HEK293 (cell line): Measurements from ENCODE around the gene PSME1.

Source experiments
- BCL11B ChIP-seq: fragments of 450-650 bp; formaldehyde crosslinking; IDR thresholded peaks from 2 replicates; pipeline ENCODE4 v1.5.1; 2016; ENCODE audit warnings: low read depth, missing biosample characterization, missing genetic modification characterization
- GLI4 ChIP-seq: fragments of 450-650 bp; formaldehyde crosslinking; IDR thresholded peaks from 2 replicates; pipeline ENCODE4 v1.5.1; 2016; ENCODE audit warnings: missing biosample characterization, missing genetic modification characterization
- GLIS1 ChIP-seq: fragments of 450-650 bp; formaldehyde crosslinking; IDR thresholded peaks from 2 replicates; pipeline ENCODE4 v1.5.1; 2016; ENCODE audit warnings: missing biosample characterization, missing genetic modification characterization
- GLIS2 ChIP-seq: fragments of 450-650 bp; formaldehyde crosslinking; IDR thresholded peaks from 2 replicates; pipeline ENCODE4 v1.5.1; 2016; ENCODE audit warnings: missing biosample characterization, missing genetic modification characterization
- KLF10 ChIP-seq: fragments of 450-650 bp; IDR thresholded peaks from 2 replicates; pipeline ENCODE4 v1.5.1; 2018; ENCODE audit warnings: missing biosample characterization, mild to moderate bottlenecking, missing genetic modification characterization
- KLF16 ChIP-seq: fragments of 450-650 bp; formaldehyde crosslinking; IDR thresholded peaks from 2 replicates; pipeline ENCODE4 v1.5.1; 2017; ENCODE audit warnings: missing biosample characterization, missing genetic modification characterization
- KLF8 ChIP-seq: fragments of 450-650 bp; formaldehyde crosslinking; IDR thresholded peaks from 2 replicates; pipeline ENCODE4 v1.5.1; 2016; ENCODE audit warnings: missing biosample characterization, missing genetic modification characterization
- MEIS1 ChIP-seq: sonication (generic); formaldehyde crosslinking; IDR thresholded peaks from 2 replicates; pipeline ENCODE4 v1.8.1; 2022; ENCODE audit warnings: missing genetic modification reagents, mild to moderate bottlenecking, borderline replicate concordance
- PATZ1 ChIP-seq: fragments of 450-650 bp; formaldehyde crosslinking; IDR thresholded peaks from 2 replicates; pipeline ENCODE4 v1.5.1; 2016; ENCODE audit warnings: missing biosample characterization, missing genetic modification characterization
- REST ChIP-seq: fragments of 450-650 bp; formaldehyde crosslinking; IDR thresholded peaks from 2 replicates; pipeline ENCODE4 v1.5.1; 2016; ENCODE audit warnings: missing biosample characterization, missing genetic modification characterization
- ZBTB44 ChIP-seq: fragments of 450-650 bp; IDR thresholded peaks from 2 replicates; pipeline ENCODE4 v1.5.1; 2018; ENCODE audit warnings: missing biosample characterization, mild to moderate bottlenecking, missing genetic modification characterization
- ZFP37 ChIP-seq: fragments of 450-650 bp; formaldehyde crosslinking; IDR thresholded peaks from 2 replicates; pipeline ENCODE4 v1.5.1; 2016; ENCODE audit warnings: missing biosample characterization, missing genetic modification characterization
- ZNF2 ChIP-seq: fragments of 450-650 bp; formaldehyde crosslinking; IDR thresholded peaks from 2 replicates; pipeline ENCODE4 v1.5.1; 2016; ENCODE audit warnings: missing biosample characterization, missing genetic modification characterization
- ZNF335 ChIP-seq: fragments of 450-650 bp; formaldehyde crosslinking; conservative IDR thresholded peaks from 2 replicates; pipeline ENCODE4 v1.5.1; 2016; ENCODE audit warnings: missing biosample characterization, missing genetic modification characterization
- ZNF350 ChIP-seq: fragments of 450-650 bp; formaldehyde crosslinking; IDR thresholded peaks from 2 replicates; pipeline ENCODE4 v1.5.0; 2017; ENCODE audit warnings: missing biosample characterization, mild to moderate bottlenecking, missing genetic modification characterization
- ZNF394 ChIP-seq: fragments of 450-650 bp; formaldehyde crosslinking; IDR thresholded peaks from 2 replicates; pipeline ENCODE4 v1.5.1; 2016; ENCODE audit warnings: missing biosample characterization, missing genetic modification characterization, mild to moderate bottlenecking, moderate library complexity, borderline replicate concordance
- ZNF398 ChIP-seq: fragments of 450-650 bp; formaldehyde crosslinking; IDR thresholded peaks from 2 replicates; pipeline ENCODE4 v1.5.1; 2017; ENCODE audit warnings: missing biosample characterization, missing genetic modification characterization
- ZNF416 ChIP-seq: fragments of 450-650 bp; formaldehyde crosslinking; IDR thresholded peaks from 2 replicates; pipeline ENCODE4 v1.5.1; 2016; ENCODE audit warnings: missing biosample characterization, missing genetic modification characterization
- ZNF449 ChIP-seq: fragments of 450-650 bp; formaldehyde crosslinking; IDR thresholded peaks from 2 replicates; pipeline ENCODE4 v1.5.1; 2017; ENCODE audit warnings: missing biosample characterization, mild to moderate bottlenecking, missing genetic modification characterization, moderate library complexity
- ZNF561 ChIP-seq: fragments of 450-650 bp; IDR thresholded peaks from 2 replicates; pipeline ENCODE4 v1.5.1; 2018; ENCODE audit warnings: missing biosample characterization, missing genetic modification characterization, borderline replicate concordance
- ZNF596 ChIP-seq: fragments of 450-650 bp; IDR thresholded peaks from 2 replicates; pipeline ENCODE4 v1.5.0; 2018; ENCODE audit warnings: missing biosample characterization, mild to moderate bottlenecking, missing genetic modification characterization, moderate library complexity
- ZNF629 ChIP-seq: fragments of 450-650 bp; formaldehyde crosslinking; IDR thresholded peaks from 2 replicates; pipeline ENCODE4 v1.5.1; 2017; ENCODE audit warnings: missing biosample characterization, missing genetic modification characterization
- ZNF677 ChIP-seq: fragments of 450-650 bp; IDR thresholded peaks from 2 replicates; pipeline ENCODE4 v1.5.0; 2018; ENCODE audit warnings: missing biosample characterization, mild to moderate bottlenecking, missing genetic modification characterization, moderate library complexity
- ZNF692 ChIP-seq: fragments of 450-650 bp; formaldehyde crosslinking; IDR thresholded peaks from 2 replicates; pipeline ENCODE4 v1.5.1; 2016; ENCODE audit warnings: missing biosample characterization, missing genetic modification characterization
- ZSCAN4 ChIP-seq: fragments of 450-650 bp; formaldehyde crosslinking; IDR thresholded peaks from 2 replicates; pipeline ENCODE4 v1.5.1; 2017; ENCODE audit warnings: missing biosample characterization, missing genetic modification characterization

Gene PSME1

GRCh38 chr14:24093901-24094840 lies 41.8 kb upstream of the PSME1 start, which contains the start of gene PCK2 (continued):
- TF ChIP-seq ZNF629 (tag by site-specific recombination) (0 out of 2 replicates have a peak, but pooled peaks have one; percentile 34), ZNF692 (tag by site-specific recombination) (peak; percentile 95), ZSCAN4 (tag by site-specific recombination) (no peak), GLI4 (tag by site-specific recombination) (no peak), ZNF677 (tag by site-specific recombination) (no peak), ZNF449 (tag by site-specific recombination) (peak; percentile 90), ZNF2 (tag by site-specific recombination) (peak; percentile 77; the same call in 1 of the 2 replicates), BCL11B (tag by site-specific recombination) (0 out of 2 replicates have a peak, but pooled peaks have one; percentile 54), KLF10 (tag by site-specific recombination) (peak; percentile 86), ZNF561 (peak; percentile 40; the same call in 1 of the 2 replicates), ZFP37 (tag by site-specific recombination) (no peak), ZNF350 (tag by site-specific recombination) (no peak), MEIS1 (CRISPR knock-in tag) (no peak), ZNF398 (tag by site-specific recombination) (peak; percentile 79), KLF16 (tag by site-specific recombination) (peak; percentile 82), REST (peak; percentile 41; the same call in 1 of the 2 replicates), KLF8 (tag by site-specific recombination) (peak; percentile 79; the same call in 1 of the 2 replicates), ZNF335 (tag by site-specific recombination) (peak; percentile 36; the same call in 1 of the 2 replicates), ZBTB44 (tag by site-specific recombination) (no peak), ZNF596 (tag by site-specific recombination) (no peak), ZNF416 (no peak), ZNF394 (peak; percentile 39; the same call in 1 of the 2 replicates), PATZ1 (tag by site-specific recombination) (peak; percentile 99), GLIS2 (peak; percentile 93), GLIS1 (peak; percentile 82)
